Measurements from ENCODE around the gene KSR1. TPM values are rescaled to one million over a fixed set of nuclear protein-coding genes. Genes with fewer than 3 reads are reported as not detected.
"Not testable (repeated sequence)": the region's sequence is repeated elsewhere in the genome, so short reads cannot be mapped to it uniquely, and the experiment has no call there.

KSR1 gene
- total RNA-seq, 1 donor from 2014 or later: 60.6 TPM

GRCh38 chr17:27649929-27650328, 193.7 kb downstream of the KSR1 start:
- Mint-ChIP-seq H3K27ac (ENCODE audit: unreplicated experiment) (no peak overlapping the region), H3K9me3 (ENCODE audit: low read depth) (no peaks in the 10 kb centered on the region), H3K4me3 (ENCODE audit: unreplicated experiment) (no peak overlapping the region), H3K4me1 (ENCODE audit: low read depth) (peaks cover 4% of the 10 kb centered on the region), H3K36me3 (ENCODE audit: low read depth) (peaks cover 1% of the 10 kb centered on the region), H3K27me3 (ENCODE audit: low read depth) (peaks cover 5% of the 10 kb centered on the region)
- no peak for DNase-seq (ENCODE audit: low spot score)
- no peak for TF ChIP-seq CTCF (IDR thresholded peaks at IDR 0.05)

GRCh38 chr17:27650836-27651235, 194.6 kb downstream of the KSR1 start:
- no peak for DNase-seq (ENCODE audit: low spot score)
- Mint-ChIP-seq H3K27ac (ENCODE audit: unreplicated experiment) (no peak overlapping the region), H3K9me3 (ENCODE audit: low read depth) (no peaks in the 10 kb centered on the region), H3K4me3 (ENCODE audit: unreplicated experiment) (no peak overlapping the region), H3K36me3 (ENCODE audit: low read depth) (peaks cover 1% of the 10 kb centered on the region), H3K27me3 (ENCODE audit: low read depth) (peaks cover 5% of the 10 kb centered on the region), H3K4me1 (ENCODE audit: low read depth) (peaks cover 4% of the 10 kb centered on the region)
- no peak for TF ChIP-seq CTCF (IDR thresholded peaks at IDR 0.05)

- Mint-ChIP-seq H3K27ac (ENCODE audit: unreplicated experiment) (no peak overlapping the region), H3K4me1 (ENCODE audit: low read depth) (peaks cover 4% of the 10 kb centered on the region), H3K36me3 (ENCODE audit: low read depth) (peaks cover 1% of the 10 kb centered on the region), H3K4me3 (ENCODE audit: unreplicated experiment) (no peak overlapping the region), H3K27me3 (ENCODE audit: low read depth) (peaks cover 5% of the 10 kb centered on the region), H3K9me3 (ENCODE audit: low read depth) (no peaks in the 10 kb centered on the region)
- DNase-seq (ENCODE audit: low spot score): no peak
- TF ChIP-seq CTCF (IDR thresholded peaks at IDR 0.05): peak; percentile 87
These were observed 195.4 kb downstream of the KSR1 start for GRCh38 chr17:27651411-27652345.

- not testable (repeated sequence) for H3K36me3 Mint-ChIP-seq (ENCODE audit: low read depth); H3K4me3 Mint-ChIP-seq (ENCODE audit: unreplicated experiment); H3K9me3 Mint-ChIP-seq (ENCODE audit: low read depth); H3K27me3 Mint-ChIP-seq (ENCODE audit: low read depth); H3K27ac Mint-ChIP-seq (ENCODE audit: unreplicated experiment); H3K4me1 Mint-ChIP-seq (ENCODE audit: low read depth); DNase-seq (ENCODE audit: low spot score)
These were observed 197.3 kb downstream of the KSR1 start for GRCh38 chr17:27653449-27653971.

- no peak for TF ChIP-seq CTCF (IDR thresholded peaks at IDR 0.05)
- H3K36me3 Mint-ChIP-seq (ENCODE audit: low read depth): peaks cover 1% of the 10 kb centered on the region
- DNase-seq (ENCODE audit: low spot score): no peak
- peaks cover 4% of the 10 kb centered on the region for H3K4me1 Mint-ChIP-seq (ENCODE audit: low read depth)
- H3K9me3 Mint-ChIP-seq (ENCODE audit: low read depth): no peaks in the 10 kb centered on the region
- no peak overlapping the region for H3K4me3 Mint-ChIP-seq (ENCODE audit: unreplicated experiment)
- no peak overlapping the region for H3K27ac Mint-ChIP-seq (ENCODE audit: unreplicated experiment)
- H3K27me3 Mint-ChIP-seq (ENCODE audit: low read depth): peaks cover 7% of the 10 kb centered on the region
These were observed 197.9 kb downstream of the KSR1 start for GRCh38 chr17:27654136-27654535.
